Natural killer cell (primary cell): ENCODE results near the gene KAZN. TPM values are rescaled to one million over a fixed set of nuclear protein-coding genes. Genes with fewer than 3 reads are reported as not detected.

ENCODE experiments used
- ATAC-seq, 3 donors: fragments of 150-1000 bp in 2 of 3; fragments of 200-7000 bp in 1 of 3; cut with Tn5 transposase; 1 replicate in 1 of 3; 2 replicates in 2 of 3; pipeline ENCODE4 v1.10.0; 2021; ENCODE audit warnings: mild to moderate bottlenecking in 2 of 3, moderate library complexity in 2 of 3
- DNase-seq, 2 donors: peaks; one replicate each; pipeline versions ENCODE4 v3.0.0 to v3.0.0-alpha.2; 2013 to 2021; ENCODE audit warnings: mixed read lengths in 1 of 2
- H3K27ac ChIP-seq: one replicate; pipeline ENCODE4 v1.5.1; 2013; ENCODE audit warnings: mild to moderate bottlenecking, low read length
- H3K27me3 ChIP-seq: one replicate; pipeline ENCODE4 v1.6.1; 2013; ENCODE audit warnings: low read length; ENCODE audit not compliant: control insufficient read depth, insufficient read depth
- H3K36me3 ChIP-seq: one replicate; pipeline ENCODE4 v1.6.1; 2013; ENCODE audit warnings: low read length; ENCODE audit not compliant: control insufficient read depth, insufficient read depth
- H3K4me1 ChIP-seq: one replicate; pipeline ENCODE4 v1.6.1; 2013; ENCODE audit warnings: low read length; ENCODE audit not compliant: control insufficient read depth, insufficient read depth
- H3K4me3 ChIP-seq: one replicate; pipeline ENCODE4 v1.5.1; 2013; ENCODE audit warnings: low read length
- H3K9me3 ChIP-seq: one replicate; pipeline ENCODE4 v1.6.1; 2013; ENCODE audit warnings: low read length; ENCODE audit not compliant: control insufficient read depth, insufficient read depth
- H3K27ac Mint-ChIP-seq, 2 donors: one replicate each; pipeline ENCODE4 v1.8.0; 2022; ENCODE audit warnings: mild to moderate bottlenecking in 2 of 2, mixed read lengths in 2 of 2, moderate library complexity in 1 of 2
- H3K27me3 Mint-ChIP-seq, 2 donors: one replicate each; pipeline ENCODE4 v1.8.0; 2022; ENCODE audit warnings: low read depth in 2 of 2, mixed read lengths in 2 of 2
- H3K36me3 Mint-ChIP-seq: one replicate; pipeline ENCODE4 v1.8.0; 2022; ENCODE audit warnings: mixed read lengths
- H3K4me1 Mint-ChIP-seq, 2 donors: one replicate each; pipeline ENCODE4 v1.8.0; 2022; ENCODE audit warnings: mixed read lengths in 2 of 2
- H3K4me3 Mint-ChIP-seq: one replicate; pipeline ENCODE4 v1.8.0; 2022; ENCODE audit warnings: mild to moderate bottlenecking, moderate library complexity, mixed read lengths
- H3K9me3 Mint-ChIP-seq, 2 donors: one replicate each; pipeline ENCODE4 v1.8.0; 2022; ENCODE audit warnings: mixed read lengths in 2 of 2
- WGBS: methylation state at CpG from one replicate; pipeline ENCODE4 v1.1.7; 2013; ENCODE audit warnings: missing lambda C conversion rate; ENCODE audit not compliant: insufficient coverage; 5-methylcytosine and 5-hydroxymethylcytosine counted together
- intact Hi-C: fragments of 100-400 bp; cut with micrococcal nuclease; formaldehyde crosslinking; loops from one replicate; pipeline ENCODE4 v1.14.2; 2022
- total RNA-seq, 4 donors: library from RNA; stranded (reverse); fragments of 120-200 nt in 1 of 4; gene quantifications; one replicate each; pipeline versions ENCODE4 v1.2.3 to v1.2.4, GENCODE V29; 2013 to 2022
- TF ChIP-seq, protein P1 (sequence below): fragments of 200-600 bp; IDR thresholded peaks from one replicate; pipeline ENCODE4 v1.8.0; 2022; ENCODE audit warnings: antibody characterized with exemption

The KAZN gene
- total RNA-seq, 3 donors from 2014 or later (not counting 1 experiment from before 2014, with no cell fraction given): 1.2 to 2.0 (median 1.7) TPM

DNA sequence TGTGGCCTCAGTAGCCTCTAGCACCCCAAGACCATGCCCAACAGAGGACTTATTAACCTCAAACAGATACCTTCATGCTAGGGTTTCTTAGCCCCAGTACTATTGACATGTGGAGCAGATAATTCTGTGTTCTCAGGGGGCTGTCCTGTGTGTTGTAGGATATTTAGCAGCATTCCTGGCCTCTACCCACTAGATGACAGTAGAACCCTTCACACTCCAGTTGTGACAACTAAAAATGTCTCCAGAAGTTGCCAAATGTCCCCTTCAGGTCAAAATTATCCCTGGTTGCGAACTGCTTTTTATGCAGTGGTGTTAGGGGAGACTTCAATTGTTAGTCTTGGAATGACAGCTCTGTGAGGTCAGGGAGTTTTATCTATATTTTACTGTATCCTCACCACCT, 8.1 kb downstream of the KAZN start:
- DNase-seq (no peak), ATAC-seq (no peak)
- Mint-ChIP-seq H3K9me3 (no peaks in the 10 kb centered on the region), H3K27ac (no peak overlapping the region), H3K27me3 (peaks cover 14 to 62% of the 10 kb centered on the region in 2 donors), H3K4me3 (no peak overlapping the region), H3K4me1 (no peaks in the 10 kb centered on the region), H3K36me3 (no peaks in the 10 kb centered on the region)
- no peaks in the 10 kb centered on the region for H3K27me3 ChIP-seq
- H3K27ac ChIP-seq: no peak overlapping the region
- TF ChIP-seq, protein P1, sequence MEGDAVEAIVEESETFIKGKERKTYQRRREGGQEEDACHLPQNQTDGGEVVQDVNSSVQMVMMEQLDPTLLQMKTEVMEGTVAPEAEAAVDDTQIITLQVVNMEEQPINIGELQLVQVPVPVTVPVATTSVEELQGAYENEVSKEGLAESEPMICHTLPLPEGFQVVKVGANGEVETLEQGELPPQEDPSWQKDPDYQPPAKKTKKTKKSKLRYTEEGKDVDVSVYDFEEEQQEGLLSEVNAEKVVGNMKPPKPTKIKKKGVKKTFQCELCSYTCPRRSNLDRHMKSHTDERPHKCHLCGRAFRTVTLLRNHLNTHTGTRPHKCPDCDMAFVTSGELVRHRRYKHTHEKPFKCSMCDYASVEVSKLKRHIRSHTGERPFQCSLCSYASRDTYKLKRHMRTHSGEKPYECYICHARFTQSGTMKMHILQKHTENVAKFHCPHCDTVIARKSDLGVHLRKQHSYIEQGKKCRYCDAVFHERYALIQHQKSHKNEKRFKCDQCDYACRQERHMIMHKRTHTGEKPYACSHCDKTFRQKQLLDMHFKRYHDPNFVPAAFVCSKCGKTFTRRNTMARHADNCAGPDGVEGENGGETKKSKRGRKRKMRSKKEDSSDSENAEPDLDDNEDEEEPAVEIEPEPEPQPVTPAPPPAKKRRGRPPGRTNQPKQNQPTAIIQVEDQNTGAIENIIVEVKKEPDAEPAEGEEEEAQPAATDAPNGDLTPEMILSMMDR: no peak
- no peaks in the 10 kb centered on the region for H3K36me3 ChIP-seq
- intact Hi-C loops: no loop called here
- no CpG with 5 or more reads among the region's 1 CpG for WGBS
- no peaks in the 10 kb centered on the region for H3K9me3 ChIP-seq
- no peaks in the 10 kb centered on the region for H3K4me1 ChIP-seq
- H3K4me3 ChIP-seq: no peak overlapping the region

DNA sequence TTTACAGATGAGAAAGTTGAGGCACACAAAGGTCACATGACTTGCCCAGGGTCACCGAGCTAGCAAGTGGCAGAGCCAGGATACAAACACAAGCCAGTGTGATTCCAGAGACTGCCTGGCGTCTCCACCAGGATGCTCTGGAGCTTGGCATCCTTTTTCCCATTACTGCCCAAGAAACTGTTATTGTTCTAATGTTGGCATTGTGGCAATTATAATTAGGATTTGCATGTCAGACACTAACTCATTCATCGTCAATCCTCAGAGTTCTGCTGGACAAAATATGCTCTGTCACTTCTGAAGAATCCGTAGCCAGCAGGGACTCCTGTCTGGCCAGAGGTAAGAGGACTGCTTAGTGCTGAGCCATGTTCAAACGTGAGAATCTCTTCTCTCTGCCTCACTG, 8.8 kb downstream of the KAZN start:
- Mint-ChIP-seq H3K9me3 (no peaks in the 10 kb centered on the region), H3K4me3 (no peak overlapping the region), H3K27ac (no peak overlapping the region), H3K36me3 (no peaks in the 10 kb centered on the region), H3K4me1 (no peaks in the 10 kb centered on the region), H3K27me3 (peaks cover 11 to 55% of the 10 kb centered on the region in 2 donors)
- no peaks in the 10 kb centered on the region for H3K9me3 ChIP-seq
- H3K27me3 ChIP-seq: no peaks in the 10 kb centered on the region
- intact Hi-C loops: no loop called here
- DNase-seq (no peak), ATAC-seq (no peak)
- 83% methylated on average over 5 of the region's 5 CpGs for WGBS
- no peak overlapping the region for H3K27ac ChIP-seq
- no peaks in the 10 kb centered on the region for H3K36me3 ChIP-seq
- TF ChIP-seq, protein P1: no peak
- H3K4me3 ChIP-seq: no peak overlapping the region
- no peaks in the 10 kb centered on the region for H3K4me1 ChIP-seq

DNA sequence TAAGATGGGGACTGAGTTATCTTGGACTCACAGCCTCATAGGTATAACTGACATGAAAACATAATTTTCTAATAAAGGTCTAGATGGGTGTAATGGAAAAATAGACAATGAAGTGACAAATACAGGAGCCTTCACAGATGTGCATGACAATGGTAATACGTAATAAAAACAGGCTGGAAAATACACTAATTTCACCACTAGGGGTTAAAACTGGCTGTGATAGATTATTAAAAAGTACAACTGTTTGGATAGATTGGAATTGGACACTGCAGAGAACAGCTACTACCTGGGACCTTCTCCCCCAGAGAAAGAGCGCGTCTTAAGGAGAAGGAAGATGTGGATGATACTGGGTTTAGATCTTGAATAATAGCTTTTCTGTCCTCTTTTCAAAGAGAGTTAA, 9.8 kb downstream of the KAZN start:
- no peaks in the 10 kb centered on the region for H3K4me1 Mint-ChIP-seq
- H3K27ac Mint-ChIP-seq: no peak overlapping the region
- intact Hi-C loops: no loop called here
- Histone ChIP-seq H3K27ac (no peak overlapping the region), H3K4me1 (no peaks in the 10 kb centered on the region), H3K4me3 (no peak overlapping the region), H3K27me3 (no peaks in the 10 kb centered on the region), H3K36me3 (no peaks in the 10 kb centered on the region), H3K9me3 (no peaks in the 10 kb centered on the region)
- ATAC-seq: no peak
- TF ChIP-seq, protein P1: no peak
- H3K9me3 Mint-ChIP-seq: no peaks in the 10 kb centered on the region
- H3K36me3 Mint-ChIP-seq: no peaks in the 10 kb centered on the region
- H3K27me3 Mint-ChIP-seq: peaks cover 11 to 45% of the 10 kb centered on the region in 2 donors
- no peak overlapping the region for H3K4me3 Mint-ChIP-seq
- WGBS: 100% methylated on average over 2 of the region's 3 CpGs
- DNase-seq: no peak

DNA sequence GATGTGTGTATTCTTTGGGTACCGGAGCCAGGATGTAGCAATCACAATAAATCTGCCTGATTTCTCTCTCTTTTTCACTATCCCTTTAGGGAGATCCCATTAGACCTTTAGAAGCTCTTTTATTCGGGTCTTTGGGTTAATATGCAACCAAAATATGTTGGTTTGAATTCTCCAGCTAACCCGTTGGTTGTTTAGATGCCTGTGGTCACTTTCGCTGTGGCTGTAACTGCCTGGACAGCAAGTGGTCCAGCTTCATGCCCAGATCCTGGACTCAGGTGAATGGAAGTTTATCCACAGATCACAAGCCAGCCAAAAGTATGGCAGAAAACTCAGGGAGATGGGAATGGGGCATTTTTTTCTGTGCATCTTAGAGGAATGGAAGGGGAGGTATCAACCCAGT, 12.3 kb downstream of the KAZN start:
- Mint-ChIP-seq H3K9me3 (no peaks in the 10 kb centered on the region), H3K36me3 (no peaks in the 10 kb centered on the region), H3K4me1 (no peaks in the 10 kb centered on the region), H3K4me3 (no peak overlapping the region), H3K27ac (no peak overlapping the region), H3K27me3 (peaks cover 10 to 31% of the 10 kb centered on the region in 2 donors)
- no peaks in the 10 kb centered on the region for H3K36me3 ChIP-seq
- H3K4me1 ChIP-seq: no peaks in the 10 kb centered on the region
- DNase-seq: no peak
- TF ChIP-seq, protein P1: no peak
- 76% methylated on average over 3 of the region's 4 CpGs for WGBS
- intact Hi-C loops: no loop called here
- no peak overlapping the region for H3K27ac ChIP-seq
- no peak overlapping the region for H3K4me3 ChIP-seq
- no peaks in the 10 kb centered on the region for H3K27me3 ChIP-seq
- ATAC-seq: no peak
- no peaks in the 10 kb centered on the region for H3K9me3 ChIP-seq
